Activated T-cell treated with anti-CD3 and anti-CD28 coated beads, Interleukin-2, amount 50 U/mL, for 4 hours (primary cell): Measurements from ENCODE around the gene PLN. TPM values are rescaled to one million over a fixed set of nuclear protein-coding genes. Genes with fewer than 3 reads are reported as not detected.

Experiments used
- ATAC-seq, 2 donors: fragments of 200-7000 bp; cut with Tn5 transposase; one replicate each; pipeline ENCODE4 v1.10.0; 2021
- DNase-seq: peaks from one replicate; pipeline ENCODE4 v3.0.0-alpha.2; 2020
- H3K27me3 Mint-ChIP-seq: one replicate; pipeline ENCODE4 v1.8.0; 2021; ENCODE audit warnings: low read depth, mixed read lengths
- H3K36me3 Mint-ChIP-seq: one replicate; pipeline ENCODE4 v1.8.0; 2022; ENCODE audit warnings: mixed read lengths; ENCODE audit not compliant: insufficient read depth
- H3K4me1 Mint-ChIP-seq: one replicate; pipeline ENCODE4 v1.8.0; 2021; ENCODE audit warnings: low read depth, mixed read lengths
- H3K4me3 Mint-ChIP-seq: one replicate; pipeline ENCODE4 v1.8.0; 2021; ENCODE audit warnings: mild to moderate bottlenecking, moderate library complexity, mixed read lengths
- H3K9me3 Mint-ChIP-seq: one replicate; pipeline ENCODE4 v1.8.0; 2021; ENCODE audit warnings: mixed read lengths
- total RNA-seq, 3 donors: library from RNA; stranded (reverse); gene quantifications; one replicate each; pipeline ENCODE4 v1.2.1, GENCODE V29; 2021

Gene PLN
- under 1 TPM in 1 of 3 donors, not detected in 2; 0.16 TPM for total RNA-seq

DNA sequence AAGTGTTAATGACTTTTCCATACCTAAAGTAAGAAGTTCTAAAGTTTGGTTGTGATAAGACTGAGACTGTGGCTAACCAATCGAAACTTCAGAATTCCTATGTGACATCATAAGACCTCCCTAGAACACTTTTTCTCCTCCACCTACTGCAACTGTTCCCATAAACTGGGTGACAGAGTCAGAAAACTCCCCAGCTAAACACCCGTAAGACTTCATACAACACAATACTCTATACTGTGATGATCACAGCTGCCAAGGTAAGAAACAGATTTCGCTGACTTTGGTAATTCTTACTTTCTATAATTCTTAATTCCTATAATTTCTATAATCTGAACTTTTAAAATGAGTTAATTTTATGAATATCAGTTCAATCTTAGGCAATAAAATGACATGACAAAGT lies at the start of gene PLN:
Gene PLN (plus strand): TSS at position 161 of the 400 bp plus-strand sequence. CDS start 10,626 bp downstream, outside the sequence.
- Mint-ChIP-seq H3K36me3 (peaks cover 11% of the 10 kb centered on the region), H3K4me3 (no peak within 1 kb of the TSS), H3K4me1 (peaks cover 50% of the 10 kb centered on the region), H3K27me3 (no peaks in the 10 kb centered on the region), H3K9me3 (no peaks in the 10 kb centered on the region)
- ATAC-seq (no peak), DNase-seq (no peak)

DNA sequence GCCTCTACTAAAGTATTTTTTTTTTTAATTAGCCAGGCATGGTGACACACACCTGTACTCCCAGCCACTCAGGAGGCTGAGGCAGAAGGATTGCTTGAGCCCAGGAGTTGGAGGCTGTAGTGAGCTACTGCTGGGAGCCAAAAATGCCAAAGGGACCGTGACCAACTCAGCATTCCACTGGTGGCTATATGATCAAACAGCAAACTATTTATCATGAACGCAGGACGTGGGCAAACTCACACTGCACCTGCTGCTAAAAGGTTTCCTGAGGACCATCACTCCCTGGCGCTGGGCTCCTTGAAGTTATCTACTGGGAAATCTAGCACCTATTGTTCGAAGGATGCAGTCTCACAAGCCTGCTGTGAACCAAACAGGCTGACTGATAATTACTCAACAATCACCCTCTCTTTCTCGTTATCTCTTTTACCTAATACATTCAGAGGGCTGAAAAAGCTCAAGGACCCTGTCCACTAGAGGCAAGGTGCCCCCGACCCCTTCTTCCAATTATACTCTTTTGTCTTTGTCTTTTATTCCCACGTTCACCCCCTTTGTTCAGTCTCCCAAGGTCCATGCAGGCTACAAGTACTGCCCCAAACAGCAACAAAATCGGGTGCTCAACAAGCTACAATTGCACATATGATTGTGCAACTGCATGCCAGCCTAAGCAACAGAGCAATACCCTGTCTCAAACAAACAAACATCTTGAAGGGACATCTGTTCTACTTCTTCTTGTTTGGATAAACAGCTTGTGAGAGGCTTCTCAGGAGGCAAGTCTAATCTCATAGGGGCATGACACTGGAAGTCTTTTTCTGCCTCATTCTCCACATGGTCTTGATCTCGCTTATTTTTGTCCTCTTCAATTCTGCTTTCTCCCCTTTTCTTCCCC lies 47.7 kb upstream of the PLN start:
- H3K27me3 Mint-ChIP-seq, result no peaks in the 10 kb centered on the region
- H3K9me3 Mint-ChIP-seq, result peaks cover 3% of the 10 kb centered on the region
- H3K36me3 Mint-ChIP-seq, result peaks cover 50% of the 10 kb centered on the region
- ATAC-seq (no peak), DNase-seq (no peak)
- H3K4me1 Mint-ChIP-seq, result peaks cover 3% of the 10 kb centered on the region
- H3K4me3 Mint-ChIP-seq, result no peak overlapping the region

DNA sequence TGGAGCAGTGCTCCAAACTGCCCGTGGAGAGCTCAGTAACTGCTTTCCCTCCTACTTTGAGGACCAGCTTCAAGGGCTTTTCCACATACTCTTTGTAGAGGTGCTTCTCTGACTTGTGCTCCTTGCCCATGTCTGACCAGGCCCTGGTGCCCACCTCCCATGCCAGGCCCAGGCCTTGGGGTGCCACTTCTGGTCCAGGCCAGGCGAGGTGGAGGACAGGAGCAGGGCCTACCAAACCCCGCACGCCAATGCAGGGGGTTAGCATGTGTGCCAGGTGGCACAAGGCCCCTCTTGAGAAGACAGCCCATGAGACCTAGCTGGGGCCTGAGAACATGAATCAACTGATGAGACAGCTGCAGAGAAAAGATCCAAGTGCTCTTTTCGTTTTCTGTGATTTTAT lies 47.0 kb upstream of the PLN start:
- Mint-ChIP-seq H3K4me1 (peaks cover 3% of the 10 kb centered on the region), H3K4me3 (no peak overlapping the region), H3K36me3 (peaks cover 50% of the 10 kb centered on the region), H3K27me3 (no peaks in the 10 kb centered on the region), H3K9me3 (peaks cover 3% of the 10 kb centered on the region)
- no peak for ATAC-seq
- DNase-seq, result no peak

DNA sequence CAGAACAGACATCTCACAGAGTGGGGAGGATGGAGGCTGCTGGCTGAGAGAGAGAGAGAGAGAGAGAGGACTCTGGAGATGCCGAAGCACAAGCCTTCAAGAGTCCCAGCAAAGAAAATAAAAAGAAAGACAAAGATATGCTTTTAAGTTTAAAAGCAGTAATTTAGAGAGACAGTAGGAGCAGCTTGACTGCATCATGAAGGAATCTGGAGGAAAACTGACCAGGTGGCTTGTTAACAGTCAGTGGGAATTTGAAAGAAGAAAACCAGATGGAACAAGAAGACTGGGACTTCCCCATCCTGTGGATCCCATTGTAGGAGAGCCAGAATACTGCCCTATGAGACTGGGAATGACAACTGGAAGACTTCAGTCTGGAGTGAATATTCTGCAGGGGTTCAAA lies 46.3 kb upstream of the PLN start:
- Mint-ChIP-seq H3K27me3 (no peaks in the 10 kb centered on the region), H3K4me1 (peaks cover 3% of the 10 kb centered on the region), H3K36me3 (peaks cover 50% of the 10 kb centered on the region), H3K9me3 (peaks cover 3% of the 10 kb centered on the region), H3K4me3 (no peak overlapping the region)
- no peak for ATAC-seq
- DNase-seq, result no peak

DNA sequence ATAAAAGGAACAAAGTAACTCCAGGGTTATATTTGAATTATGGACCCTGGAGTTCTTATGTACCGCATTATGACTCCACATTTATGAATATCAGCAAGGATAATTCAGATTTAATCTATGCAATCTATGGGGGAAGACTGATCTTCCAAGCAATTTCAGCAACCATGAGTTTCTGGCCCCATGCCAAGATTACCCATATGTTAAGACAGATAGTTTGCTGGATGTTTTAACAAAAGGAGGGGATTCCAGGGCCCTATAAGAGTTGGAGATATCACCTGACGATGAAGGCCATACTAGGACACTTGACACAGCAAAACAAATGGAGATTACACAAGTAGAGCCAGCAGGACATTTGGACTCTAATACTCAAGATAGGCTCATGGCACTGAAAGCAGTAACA lies 45.9 kb upstream of the PLN start:
- no peak for DNase-seq
- Mint-ChIP-seq H3K36me3 (peaks cover 50% of the 10 kb centered on the region), H3K4me1 (peaks cover 5% of the 10 kb centered on the region), H3K4me3 (no peak overlapping the region), H3K27me3 (no peaks in the 10 kb centered on the region), H3K9me3 (peaks cover 3% of the 10 kb centered on the region)
- no peak for ATAC-seq

DNA sequence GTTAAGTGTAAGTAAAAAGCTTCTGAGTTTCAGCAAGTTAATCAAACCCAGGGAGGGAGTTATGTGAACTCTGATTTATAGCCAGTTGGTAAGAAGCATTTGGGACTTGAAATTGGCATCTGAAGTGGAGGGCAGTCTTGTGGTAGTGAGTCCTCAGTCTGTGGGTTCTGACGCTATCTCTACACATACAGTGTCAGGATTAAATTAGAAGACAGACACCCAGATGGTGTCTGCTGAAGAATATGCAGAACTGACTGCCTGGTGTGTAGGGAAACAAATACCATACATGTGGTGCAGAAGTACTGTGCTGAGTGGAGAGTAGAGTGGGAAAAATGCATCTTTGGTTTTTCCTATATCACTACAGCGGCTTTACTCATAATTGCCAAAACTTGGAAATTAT lies 43.5 kb upstream of the PLN start:
- no peak overlapping the region for H3K4me3 Mint-ChIP-seq
- no peaks in the 10 kb centered on the region for H3K27me3 Mint-ChIP-seq
- no peak for DNase-seq
- H3K36me3 Mint-ChIP-seq, result peaks cover 42% of the 10 kb centered on the region
- peaks cover 3% of the 10 kb centered on the region for H3K9me3 Mint-ChIP-seq
- no peak for ATAC-seq
- H3K4me1 Mint-ChIP-seq, result peaks cover 7% of the 10 kb centered on the region

DNA sequence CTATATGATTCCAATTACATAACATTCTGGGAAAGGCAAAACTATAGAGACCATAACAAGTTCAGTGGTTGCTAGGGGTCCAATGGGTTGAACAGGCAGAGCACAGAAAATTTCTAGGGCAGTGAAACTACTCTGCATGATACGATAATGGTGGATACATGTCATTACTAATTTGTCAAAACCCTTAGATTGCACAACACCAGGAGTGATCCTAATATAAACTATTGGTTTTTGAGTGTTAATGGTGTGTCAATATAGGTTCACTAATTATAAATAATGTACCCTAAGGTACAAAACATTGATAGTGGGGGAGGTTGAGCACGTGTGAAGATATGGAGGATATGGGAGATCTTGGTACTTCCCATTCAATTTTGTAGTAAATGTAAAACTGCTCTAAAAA lies 42.4 kb upstream of the PLN start:
- H3K4me3 Mint-ChIP-seq, result no peak overlapping the region
- H3K27me3 Mint-ChIP-seq, result no peaks in the 10 kb centered on the region
- ATAC-seq (no peak), DNase-seq (no peak)
- peaks cover 38% of the 10 kb centered on the region for H3K36me3 Mint-ChIP-seq
- H3K4me1 Mint-ChIP-seq, result peaks cover 7% of the 10 kb centered on the region
- H3K9me3 Mint-ChIP-seq, result peaks cover under 1% of the 10 kb centered on the region

DNA sequence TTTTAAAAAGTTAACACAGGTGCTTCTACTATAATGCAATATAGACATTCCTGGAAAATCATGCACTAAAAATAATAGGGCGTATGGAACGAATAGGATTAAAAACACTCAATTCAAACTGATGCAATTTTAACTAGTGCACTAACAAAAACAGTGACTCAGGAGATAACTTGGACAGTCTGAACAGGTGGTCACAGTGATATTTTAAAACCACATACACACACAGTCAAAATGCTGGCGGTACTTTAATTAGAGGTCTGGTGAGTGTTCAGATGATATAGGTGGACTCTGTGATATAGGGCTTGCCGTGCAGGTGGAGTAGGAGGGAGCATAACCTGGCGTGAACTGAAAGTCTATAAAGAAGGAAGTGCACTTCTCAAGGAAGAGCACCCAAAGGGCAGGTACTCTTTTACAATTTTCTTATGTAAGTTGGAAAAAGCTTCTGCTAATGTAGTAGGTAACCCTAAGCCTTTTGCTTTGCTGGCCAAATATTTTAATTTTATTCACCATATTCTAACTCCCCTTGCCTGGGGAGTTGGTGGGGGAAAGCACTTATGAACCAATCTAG lies 41.9 kb upstream of the PLN start:
- Mint-ChIP-seq H3K4me1 (peaks cover 7% of the 10 kb centered on the region), H3K36me3 (peaks cover 33% of the 10 kb centered on the region)
- no peak for ATAC-seq

DNA sequence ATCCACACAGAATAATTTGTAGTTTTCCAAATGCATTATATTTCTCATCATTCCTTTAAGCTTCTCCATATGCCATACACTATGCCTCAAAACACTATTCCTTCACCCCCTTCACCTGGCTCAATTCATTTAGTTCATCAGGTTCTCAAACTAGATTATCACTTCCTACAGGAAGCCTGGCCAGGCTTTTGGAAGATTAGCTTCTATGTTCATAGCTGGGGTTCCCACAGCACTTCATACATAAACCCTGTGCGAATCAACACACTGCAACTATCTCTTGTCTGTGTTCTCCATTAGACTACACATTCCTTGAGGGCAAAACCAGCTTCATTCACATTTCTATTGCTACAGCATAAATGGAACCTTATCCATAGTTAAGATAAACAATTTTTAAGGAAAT lies 40.5 kb upstream of the PLN start:
- Mint-ChIP-seq H3K27me3 (no peaks in the 10 kb centered on the region), H3K4me1 (peaks cover 11% of the 10 kb centered on the region), H3K36me3 (peaks cover 26% of the 10 kb centered on the region), H3K9me3 (no peaks in the 10 kb centered on the region), H3K4me3 (no peak overlapping the region)
- ATAC-seq (no peak), DNase-seq (no peak)

More for the DNA sequence above, 41.9 kb upstream of the PLN start:
- DNase-seq, result no peak
- no peaks in the 10 kb centered on the region for H3K9me3 Mint-ChIP-seq
- no peaks in the 10 kb centered on the region for H3K27me3 Mint-ChIP-seq
- no peak overlapping the region for H3K4me3 Mint-ChIP-seq

DNA sequence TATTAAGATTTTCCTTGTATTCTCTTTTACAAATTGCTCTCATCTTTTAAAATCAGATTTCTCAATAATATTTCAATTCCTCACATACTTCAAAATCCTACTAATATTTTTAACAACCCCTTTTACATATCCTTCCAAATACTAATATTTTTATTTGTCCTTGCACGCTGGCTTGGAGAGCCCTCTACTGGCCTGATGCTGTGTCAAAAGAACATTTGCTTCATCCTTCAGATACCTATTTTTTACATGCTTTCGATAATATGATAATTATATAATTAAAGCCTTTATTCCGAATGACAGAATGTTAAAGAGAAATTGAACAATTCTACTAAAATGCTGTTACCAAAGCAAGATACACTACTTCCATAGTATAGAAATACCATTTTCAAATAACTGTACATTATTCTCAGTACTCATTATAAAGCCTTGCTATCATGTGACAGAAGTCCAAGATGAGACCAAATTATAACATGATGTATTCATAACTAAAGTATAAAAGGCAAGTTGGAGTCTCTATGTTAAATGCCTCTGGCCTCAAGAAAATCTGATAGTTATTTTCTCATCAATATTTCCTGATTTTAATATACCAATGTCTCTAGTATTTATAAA lies 39.0 kb upstream of the PLN start:
- Mint-ChIP-seq H3K36me3 (peaks cover 22% of the 10 kb centered on the region), H3K27me3 (no peaks in the 10 kb centered on the region), H3K9me3 (no peaks in the 10 kb centered on the region), H3K4me1 (peaks cover 22% of the 10 kb centered on the region), H3K4me3 (no peak overlapping the region)
- DNase-seq (no peak), ATAC-seq (no peak)

DNA sequence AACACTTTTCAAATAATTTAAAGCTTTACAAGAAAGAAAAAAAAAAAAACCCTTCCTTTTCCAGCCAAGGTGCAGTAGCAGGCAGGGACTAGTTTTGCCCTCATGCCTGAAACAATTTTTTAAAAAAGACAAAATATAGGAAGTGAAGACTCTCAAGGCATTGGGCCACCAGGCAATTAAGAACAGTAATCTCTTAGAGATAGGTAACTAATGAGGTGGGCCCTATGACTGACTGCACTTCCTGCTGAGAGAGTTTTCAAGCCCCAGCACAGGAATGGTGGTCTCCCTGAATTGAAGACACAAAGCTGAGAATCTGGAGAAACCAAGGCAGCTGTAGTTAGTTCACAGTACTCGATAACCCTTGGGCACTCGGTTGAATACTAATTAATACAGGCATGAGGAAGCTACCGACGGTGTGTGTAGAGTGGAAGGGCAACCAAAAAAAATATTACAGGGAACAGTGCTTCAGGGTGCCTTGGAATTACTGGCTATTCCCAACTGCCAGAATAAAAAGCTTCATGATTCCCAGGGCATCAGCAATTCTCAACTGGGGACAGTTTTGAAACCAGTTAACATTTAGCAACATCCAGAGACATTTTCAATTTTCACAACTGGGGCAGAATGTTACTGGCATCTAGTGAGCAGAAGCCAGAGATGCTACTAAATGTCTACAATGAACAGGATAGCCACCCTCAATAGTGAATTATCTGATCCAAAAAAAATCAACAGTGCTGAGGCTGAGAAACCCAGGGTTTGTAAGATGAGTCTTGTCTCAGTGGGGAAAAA lies 36.0 kb upstream of the PLN start:
- Mint-ChIP-seq H3K36me3 (peaks cover 20% of the 10 kb centered on the region), H3K4me1 (peaks cover 30% of the 10 kb centered on the region)

DNA sequence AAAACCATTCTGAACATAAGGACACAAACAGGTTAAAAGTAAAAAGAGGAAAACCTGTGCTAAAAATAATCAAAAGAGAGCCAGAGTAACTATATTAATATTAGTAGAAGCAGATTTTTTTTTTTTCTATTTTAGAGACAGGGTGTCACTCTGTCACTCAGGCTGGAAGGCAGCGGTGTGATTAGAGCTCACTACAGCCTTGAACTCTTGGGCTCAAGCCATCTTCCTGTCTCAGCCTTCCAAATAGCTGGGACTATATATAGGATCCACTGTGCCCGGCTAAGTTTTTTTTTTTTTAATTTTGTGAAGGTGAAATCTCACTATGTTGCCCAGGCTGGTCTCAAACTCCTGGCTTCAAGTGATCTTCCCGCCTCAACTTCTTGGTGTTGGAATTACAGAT lies 33.4 kb upstream of the PLN start:
- ATAC-seq (no peak), DNase-seq (no peak)
- Mint-ChIP-seq H3K9me3 (peaks cover 5% of the 10 kb centered on the region), H3K36me3 (peaks cover 37% of the 10 kb centered on the region), H3K4me3 (no peak overlapping the region), H3K4me1 (peaks cover 35% of the 10 kb centered on the region), H3K27me3 (no peaks in the 10 kb centered on the region)

More for the DNA sequence above, 36.0 kb upstream of the PLN start:
- no peaks in the 10 kb centered on the region for H3K9me3 Mint-ChIP-seq
- no peaks in the 10 kb centered on the region for H3K27me3 Mint-ChIP-seq
- no peak for ATAC-seq
- no peak overlapping the region for H3K4me3 Mint-ChIP-seq
- DNase-seq, result no peak

DNA sequence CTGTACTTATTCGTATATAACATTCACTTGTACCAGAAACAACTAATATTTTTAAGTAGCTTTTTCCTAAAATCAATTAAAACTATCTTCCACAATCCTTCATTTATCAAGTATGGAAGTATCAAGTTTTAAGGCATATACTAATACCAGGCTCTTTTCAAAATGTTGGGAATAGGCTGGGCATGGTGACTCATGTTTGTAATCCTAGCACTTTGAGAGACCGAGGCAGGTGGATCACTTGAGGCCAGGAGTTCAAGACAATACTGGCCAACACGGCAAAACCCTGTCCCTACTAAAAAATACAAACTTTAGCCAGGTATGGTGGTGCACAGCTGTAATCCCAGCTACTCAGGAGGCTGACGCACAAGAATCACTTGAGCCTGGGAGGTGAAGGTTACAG lies 25.7 kb upstream of the PLN start:
- ATAC-seq (no peak), DNase-seq (no peak)
- H3K27me3 Mint-ChIP-seq, result no peaks in the 10 kb centered on the region
- peaks cover 5% of the 10 kb centered on the region for H3K9me3 Mint-ChIP-seq
- H3K4me3 Mint-ChIP-seq, result no peak overlapping the region
- H3K36me3 Mint-ChIP-seq, result peaks cover 40% of the 10 kb centered on the region
- H3K4me1 Mint-ChIP-seq, result peaks cover 31% of the 10 kb centered on the region

DNA sequence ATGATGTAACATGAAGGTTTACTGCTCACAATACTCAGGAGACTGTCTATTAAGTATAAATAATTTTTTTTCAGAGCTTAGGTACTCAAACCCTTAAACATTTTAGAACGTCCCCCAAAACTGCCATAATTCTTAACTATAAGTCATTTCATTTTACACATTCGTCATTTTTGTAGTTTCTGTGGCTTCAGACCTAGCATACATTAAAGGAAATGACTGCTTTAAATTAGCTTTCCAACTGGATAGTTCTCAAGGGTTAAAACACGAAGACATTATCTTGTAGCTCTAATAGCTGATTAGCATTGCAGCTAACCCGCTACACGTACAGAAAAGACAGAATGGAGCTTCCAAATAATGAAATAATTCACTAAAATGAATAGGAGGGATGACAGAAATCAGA lies 24.9 kb upstream of the PLN start:
- no peak for DNase-seq
- Mint-ChIP-seq H3K4me3 (no peak overlapping the region), H3K9me3 (peaks cover 5% of the 10 kb centered on the region), H3K27me3 (no peaks in the 10 kb centered on the region), H3K36me3 (peaks cover 35% of the 10 kb centered on the region), H3K4me1 (peaks cover 29% of the 10 kb centered on the region)
- ATAC-seq, result no peak
